HG03175 (cell line): ENCODE data around the gene BLMH.

Source experiments
- ATAC-seq: cut with Tn5 transposase; IDR thresholded peaks from one replicate; pipeline ENCODE4 v1.9.1; 2021; ENCODE audit warnings: mild to moderate bottlenecking, moderate library complexity; ENCODE audit not compliant: unreplicated experiment

Gene BLMH, protein sequence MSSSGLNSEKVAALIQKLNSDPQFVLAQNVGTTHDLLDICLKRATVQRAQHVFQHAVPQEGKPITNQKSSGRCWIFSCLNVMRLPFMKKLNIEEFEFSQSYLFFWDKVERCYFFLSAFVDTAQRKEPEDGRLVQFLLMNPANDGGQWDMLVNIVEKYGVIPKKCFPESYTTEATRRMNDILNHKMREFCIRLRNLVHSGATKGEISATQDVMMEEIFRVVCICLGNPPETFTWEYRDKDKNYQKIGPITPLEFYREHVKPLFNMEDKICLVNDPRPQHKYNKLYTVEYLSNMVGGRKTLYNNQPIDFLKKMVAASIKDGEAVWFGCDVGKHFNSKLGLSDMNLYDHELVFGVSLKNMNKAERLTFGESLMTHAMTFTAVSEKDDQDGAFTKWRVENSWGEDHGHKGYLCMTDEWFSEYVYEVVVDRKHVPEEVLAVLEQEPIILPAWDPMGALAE

DNA sequence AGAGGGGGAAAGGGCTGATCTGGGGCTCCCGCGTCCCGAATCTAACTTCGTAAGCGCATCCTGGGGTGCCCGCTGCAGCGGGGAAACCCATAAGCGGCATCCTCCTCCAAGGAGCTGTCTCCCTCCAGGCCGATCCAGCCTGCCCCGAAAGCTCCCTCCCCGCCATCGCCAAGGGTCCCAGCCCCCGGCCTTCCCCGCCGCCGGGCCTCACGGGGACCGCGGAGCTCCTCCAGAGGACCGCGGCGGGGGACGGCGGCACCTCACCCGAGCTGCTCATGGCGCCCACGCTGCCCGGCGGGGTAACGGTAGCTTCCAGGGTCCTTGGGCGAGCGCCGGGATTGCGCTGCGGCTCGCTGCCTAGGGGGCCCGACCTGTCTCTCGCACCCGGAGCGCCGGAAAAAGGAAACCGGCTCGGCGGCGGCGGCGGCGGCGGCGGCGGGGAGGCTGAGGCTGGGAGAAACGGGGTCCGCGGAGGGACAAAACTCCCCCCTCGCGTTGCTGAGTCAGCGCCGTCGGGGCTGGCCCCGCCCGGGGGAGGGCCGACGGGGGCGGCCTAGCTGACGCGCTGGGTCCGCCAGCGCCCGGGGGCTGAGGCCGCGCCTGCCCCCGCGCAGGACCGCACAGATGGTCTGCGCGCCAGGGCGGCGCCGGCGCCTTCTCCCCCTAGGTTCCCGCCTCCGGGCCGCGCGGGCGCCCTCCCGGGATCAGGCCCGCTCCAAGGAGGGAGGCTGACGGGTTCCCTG, at the start of gene BLMH:
TSS of gene BLMH (minus strand) at position 402 of the 743 bp plus-strand sequence. CDS start at position 277, 125 bp downstream.
- ATAC-seq = peak; percentile 86

DNA sequence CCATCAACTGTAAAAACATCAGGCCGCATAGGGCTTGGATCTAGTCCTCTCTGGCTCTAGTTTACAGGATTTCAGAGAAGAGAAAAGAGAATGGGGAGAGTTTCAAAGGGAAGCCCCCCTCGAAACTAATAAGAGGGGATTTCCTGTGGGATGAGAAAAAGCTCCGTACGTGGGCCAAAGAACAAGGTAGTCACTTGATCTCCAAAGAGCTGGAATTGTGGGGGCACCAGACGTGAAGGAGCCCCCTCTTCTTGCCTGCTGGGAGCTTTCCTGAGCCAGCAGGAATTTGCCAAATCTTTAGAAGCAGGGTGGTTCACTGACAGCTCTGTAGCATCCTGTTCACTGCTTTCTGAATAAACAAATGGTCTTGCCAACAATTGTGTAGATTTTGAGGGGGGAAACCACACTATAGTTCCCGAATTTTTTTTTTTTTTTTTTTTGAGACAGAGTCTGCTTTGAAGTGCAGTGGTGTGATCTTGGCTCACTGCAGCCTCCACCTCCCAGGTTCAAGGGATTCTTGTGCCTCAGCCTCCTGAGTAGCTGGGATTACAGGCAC, 49.1 kb upstream of the BLMH start:
- ATAC-seq = no peak

DNA sequence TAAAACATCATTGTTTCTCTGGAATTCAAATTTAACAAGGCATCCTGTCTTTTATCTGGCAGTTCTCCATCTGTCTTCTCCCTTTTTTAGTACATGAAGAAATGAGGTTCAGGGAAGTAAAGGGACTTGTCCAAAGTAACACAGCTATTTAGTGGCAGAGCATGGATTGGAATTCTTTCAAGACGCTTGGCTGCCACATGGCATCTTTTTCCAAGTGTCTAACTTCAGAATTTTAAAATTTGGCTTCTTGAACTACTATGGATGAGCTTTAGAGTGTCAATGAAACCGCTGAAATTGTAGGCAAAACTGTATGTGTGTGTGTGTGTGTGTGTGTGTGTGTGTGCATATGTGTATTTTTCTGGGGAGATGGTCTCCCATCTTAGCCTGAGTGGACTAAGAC, 47.3 kb upstream of the BLMH start:
- no peak for ATAC-seq

DNA sequence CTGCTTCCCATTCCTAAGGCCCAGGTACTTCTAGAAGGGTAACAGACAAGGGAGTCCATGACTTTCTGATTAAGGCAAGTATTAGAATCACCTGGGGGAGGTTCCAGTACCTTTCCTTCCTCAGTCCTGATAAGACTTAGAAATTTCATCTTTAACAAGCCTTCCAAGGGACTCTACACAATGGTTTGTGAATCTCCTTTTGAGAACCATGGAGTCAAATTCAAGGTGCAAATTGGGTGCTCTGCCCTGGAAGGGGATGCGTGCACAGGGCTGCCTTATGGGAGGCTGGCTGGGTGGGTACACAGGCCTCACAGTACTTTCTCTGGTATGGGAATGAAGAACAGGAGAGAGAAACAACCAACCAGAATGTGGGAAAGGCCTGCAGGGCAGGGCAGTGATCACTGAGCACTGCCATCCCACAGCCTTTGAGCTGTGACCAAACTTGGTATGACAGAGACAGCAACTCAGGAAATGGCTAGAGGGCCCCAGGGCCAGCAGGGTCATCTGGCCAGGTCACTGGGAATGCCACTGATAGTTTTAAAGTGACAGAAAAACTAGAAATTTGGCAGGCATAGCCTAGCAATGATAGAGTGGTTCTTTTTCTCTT, 45.8 kb upstream of the BLMH start:
- no peak for ATAC-seq

DNA sequence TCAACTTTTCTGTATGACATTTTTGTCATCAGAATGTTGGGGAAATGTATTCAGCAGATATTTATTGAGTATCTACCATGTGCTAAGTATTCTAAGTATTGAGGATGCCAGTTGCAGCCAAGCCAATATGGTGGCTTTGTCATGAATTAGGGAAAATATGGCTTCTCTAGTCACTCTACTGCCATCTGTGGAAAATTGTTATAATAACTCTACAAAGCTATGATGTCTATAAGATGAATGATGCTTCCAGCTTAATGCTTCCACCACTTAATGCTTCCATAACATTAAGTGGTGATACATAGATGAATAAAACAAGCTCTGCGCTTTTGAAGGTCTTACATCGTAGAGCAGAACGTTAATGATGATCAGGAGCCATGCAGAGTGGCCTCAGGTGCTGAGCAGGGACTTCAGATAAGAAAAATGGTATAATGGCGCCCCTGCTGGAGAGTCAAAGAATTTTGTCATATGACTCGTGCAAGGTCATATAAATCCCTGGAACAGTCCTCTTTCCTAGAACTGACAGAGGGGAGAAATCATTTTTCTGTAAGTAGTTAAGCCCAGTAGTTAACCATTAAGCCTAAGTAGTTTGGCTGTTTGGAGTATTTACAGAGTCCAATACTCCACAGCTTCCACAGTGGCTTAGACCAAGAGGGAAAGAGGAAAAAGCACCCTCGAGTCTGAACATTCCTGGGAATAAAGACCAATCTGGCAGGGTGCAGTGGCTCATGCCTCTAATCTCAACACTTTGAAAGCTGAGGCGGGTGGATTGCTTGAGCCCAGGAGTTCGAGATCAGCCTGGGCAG, 44.8 kb upstream of the BLMH start:
- no peak for ATAC-seq

DNA sequence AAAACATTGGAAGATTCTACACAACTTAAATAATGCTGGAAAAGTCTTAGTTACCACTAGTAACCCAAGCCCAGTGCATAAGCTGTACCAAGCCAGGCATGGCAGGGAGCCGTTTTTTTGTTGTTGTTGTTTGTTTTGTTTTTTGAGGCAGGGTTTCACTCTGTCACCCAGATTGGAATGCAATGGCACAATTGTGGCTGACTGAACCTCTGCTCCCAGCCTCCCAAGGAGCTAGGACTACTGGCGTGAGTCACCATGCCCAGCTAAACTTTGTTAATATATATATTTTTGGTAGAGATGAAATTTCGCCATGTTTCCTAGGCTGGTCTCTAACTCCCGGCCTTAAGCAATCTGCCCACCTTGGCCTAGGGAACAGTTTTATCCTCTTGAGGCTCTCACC, 42.7 kb upstream of the BLMH start:
- ATAC-seq = no peak

DNA sequence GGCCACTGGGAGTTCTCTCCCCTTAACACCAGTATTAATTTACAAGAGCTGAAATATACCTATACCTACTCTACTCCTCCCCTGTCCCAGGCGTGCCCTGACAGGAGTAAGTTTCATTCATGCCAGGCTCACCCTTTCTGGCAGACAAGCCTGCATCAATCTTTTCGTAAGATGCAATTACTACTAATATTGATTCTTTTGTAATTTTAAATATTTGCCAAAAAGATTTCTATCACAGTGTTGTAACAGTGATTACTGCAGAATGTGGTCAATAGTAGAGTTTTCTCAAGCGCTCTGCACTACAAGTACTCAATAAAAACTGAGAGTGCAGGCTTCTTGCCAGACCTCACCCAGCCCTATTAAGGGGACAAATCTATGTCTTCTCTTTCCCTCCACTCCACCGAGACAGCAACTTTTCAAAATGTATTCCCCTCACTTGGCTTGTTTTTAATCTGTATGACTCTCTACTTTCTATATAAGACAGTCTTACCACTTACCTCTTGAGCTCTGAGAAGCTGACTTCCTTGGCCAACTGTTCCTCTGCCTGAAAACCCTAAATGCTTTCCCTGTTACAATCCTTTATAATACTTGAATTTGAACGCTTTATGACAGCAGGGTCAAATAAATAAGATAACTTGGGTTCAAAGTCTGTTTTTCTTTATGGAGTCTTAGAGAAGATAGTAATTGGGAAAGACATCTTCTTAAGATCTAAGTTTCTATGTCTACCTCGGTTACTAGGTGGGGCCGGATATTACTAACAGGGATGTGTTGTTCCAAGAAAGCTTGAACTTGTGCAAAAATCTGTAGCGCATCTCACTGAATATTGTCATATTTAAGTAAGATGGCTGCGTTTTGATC, 42.0 kb upstream of the BLMH start, which contains the start of gene TMIGD1:
TSS of gene TMIGD1 (minus strand) at position 555 of the 858 bp plus-strand sequence. CDS start 1,924 bp downstream, outside the sequence.
- ATAC-seq = no peak

DNA sequence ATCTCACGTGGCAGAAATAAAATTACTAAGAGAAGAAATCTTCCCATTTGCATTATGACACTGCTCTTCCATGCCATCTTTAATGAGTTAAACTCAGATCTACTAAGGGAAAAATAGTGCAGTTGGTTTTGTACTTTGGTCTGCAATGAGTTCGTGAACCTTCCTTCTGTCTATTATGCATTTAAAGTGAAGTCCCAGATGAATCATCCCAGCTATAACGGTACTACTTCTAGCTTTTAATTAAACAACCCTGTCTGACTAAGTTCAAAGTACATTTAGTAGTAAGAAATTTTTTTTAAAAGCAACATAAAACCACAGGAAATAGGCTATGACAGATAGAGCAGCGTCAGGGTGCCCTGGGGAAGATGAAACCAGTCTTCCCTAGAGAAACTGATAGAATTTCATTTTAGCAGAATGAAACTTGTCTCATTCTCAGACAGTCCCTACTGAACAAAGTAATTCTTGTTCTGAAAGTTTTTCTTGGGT, 40.4 kb upstream of the BLMH start:
- no peak for ATAC-seq

DNA sequence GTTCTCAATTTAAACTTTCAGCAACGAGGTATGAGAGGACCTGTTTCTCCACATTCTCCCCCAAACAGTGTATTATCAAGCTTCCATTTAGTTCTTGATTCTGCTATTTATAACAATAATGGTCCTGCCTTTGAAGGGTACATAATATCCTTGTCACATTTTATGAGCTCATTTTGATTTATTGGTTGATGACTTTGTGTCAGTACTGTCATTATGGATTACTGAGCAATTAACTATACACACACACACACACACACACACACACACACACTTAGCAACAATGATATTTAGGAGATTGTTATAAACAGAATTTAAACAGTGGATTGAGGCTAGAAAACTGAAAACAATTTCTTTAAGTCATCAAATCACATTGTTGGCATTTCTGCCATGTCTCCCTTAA, 35.1 kb upstream of the BLMH start:
- ATAC-seq = no peak

DNA sequence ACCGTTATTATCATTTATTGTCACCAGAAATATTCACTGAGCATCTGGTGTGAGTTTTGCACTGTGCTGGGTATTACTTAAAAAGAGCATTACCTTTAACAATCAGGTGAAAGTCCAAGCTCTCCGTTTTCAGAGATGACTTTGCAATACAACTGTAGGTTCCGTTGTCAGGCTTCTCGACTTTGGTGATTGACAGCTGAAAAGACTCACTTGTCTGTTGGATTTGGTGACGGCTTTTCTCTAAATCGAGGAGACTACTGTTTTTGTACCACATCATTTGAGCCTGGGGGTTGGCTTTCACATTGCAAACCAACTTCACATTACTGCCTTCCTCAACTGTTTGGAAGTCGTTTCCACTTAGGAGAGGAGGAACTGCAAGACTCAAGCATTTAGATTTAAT, 33.0 kb upstream of the BLMH start:
- ATAC-seq = no peak

DNA sequence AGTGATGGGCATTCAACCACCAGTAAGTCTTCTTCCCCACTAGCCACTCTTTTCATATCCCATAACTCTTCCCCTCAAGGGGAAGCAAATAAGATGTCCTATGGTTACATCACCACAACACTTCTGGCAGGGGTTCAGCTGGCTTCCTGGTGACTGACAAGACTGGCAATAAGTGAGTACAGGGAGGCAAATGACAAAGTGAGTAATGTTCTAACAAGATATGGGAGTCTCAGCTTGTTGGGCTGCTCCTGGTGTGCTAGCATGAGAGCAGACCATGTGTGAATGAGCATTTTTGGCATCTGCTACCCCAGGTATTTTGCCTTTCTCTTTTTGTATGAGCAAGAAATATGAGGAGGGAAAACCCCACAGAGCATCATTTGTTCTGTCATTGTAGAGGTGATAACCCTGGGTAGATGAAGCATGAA, 32.2 kb upstream of the BLMH start:
- no peak for ATAC-seq

DNA sequence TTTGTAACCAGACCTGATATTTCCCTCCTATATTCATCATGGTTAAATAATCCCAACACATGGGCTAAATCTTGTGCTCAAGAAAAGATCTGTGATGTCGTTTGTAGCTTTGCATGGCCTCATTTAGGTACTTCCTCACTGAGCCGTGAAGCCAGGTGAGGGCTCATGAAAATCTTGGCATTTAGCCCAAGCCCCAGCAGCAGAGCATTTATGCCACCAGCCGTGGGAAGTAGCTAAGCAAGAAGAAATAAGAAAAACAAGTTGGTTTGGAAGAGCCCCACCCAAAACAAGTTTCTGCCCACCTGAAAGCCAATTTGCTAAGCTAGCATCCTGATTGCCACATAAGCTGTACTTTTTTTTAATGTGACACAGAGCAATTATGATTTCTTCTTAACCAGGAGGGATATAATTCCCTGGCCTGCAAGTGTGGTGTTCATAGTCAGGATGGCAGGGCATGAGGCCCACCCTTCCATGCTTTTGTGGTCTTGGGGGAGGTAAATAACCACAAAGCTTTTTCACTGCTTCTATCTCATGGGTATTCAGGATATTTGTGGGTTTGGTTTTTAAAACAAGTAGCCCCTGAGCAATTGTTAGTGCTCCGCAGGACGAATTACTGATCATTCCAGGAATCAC, 31.6 kb upstream of the BLMH start:
- no peak for ATAC-seq

DNA sequence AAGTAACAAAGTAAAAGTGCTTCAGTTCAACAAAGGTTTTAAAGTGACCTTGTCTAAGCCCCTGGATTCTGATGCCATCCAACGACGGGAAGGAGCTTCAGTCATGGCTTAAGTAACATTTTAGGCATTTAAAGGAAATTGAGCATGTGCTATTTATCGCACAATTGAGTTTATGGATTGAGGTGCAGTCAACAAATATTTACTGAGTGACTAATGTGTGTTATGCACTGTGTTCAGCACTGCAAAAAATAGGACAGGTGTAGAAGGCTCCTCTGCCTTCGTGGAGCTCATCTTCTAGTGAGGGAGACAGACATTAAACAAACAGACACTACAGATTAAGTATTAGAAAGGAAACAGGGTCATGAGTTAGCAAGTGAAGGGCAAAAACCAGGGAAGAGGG, 29.6 kb upstream of the BLMH start:
- ATAC-seq = no peak

DNA sequence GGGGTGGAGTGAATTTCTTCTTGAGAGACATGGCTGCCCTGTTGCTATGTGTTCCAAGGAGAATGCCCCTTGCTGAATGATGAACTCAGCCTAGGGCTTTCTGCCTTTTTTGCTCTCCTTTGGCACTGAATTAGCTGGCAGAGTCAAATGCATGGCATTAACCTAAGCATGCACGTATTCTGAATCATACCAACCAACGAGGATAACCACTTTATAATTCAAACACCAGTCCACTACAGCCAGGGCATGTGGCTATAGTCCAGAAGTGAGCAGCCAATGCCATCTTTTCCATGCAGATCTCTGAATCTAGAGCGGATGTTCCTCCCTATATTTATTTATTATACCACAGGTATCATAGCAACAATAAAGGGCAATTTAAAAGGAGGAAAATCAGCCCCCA, 26.4 kb upstream of the BLMH start:
- no peak for ATAC-seq

DNA sequence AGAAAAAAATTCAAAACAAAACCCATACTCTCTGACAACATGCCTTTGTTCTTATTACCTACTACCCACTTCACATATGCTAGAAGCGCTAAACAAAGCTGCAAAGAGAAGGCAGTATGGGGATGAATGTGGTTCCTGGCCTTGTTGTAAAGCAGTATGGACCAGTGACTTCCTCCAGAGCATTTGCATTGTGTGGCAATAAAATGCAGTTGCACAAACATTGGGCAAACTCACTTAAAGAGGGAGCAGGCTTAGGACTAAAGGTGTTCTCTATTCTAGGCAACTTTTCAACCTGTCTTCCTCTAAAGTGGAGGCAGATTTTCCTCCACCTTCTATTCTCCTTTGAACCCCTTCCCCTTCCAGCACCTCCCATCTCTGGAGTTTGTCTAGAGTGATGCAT, 25.0 kb upstream of the BLMH start:
- no peak for ATAC-seq

DNA sequence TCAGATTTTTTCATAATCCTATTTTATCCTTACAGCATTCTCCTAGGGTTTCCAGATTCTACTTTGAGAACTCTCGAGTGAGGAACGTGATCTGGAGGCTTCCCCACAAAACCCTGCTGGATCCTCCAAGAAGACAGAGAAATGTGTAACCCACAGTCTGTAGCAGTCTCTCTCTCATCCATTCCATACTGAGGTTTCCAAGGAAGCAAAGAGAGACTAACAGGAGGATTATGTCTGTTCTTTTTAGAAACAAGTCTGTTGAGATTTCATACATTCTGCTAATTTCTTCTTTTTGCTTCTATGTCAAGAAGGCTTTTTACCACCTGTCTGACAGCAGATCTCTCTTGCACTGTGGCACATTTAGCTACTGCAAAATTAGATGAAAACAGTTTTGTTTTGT, 23.4 kb upstream of the BLMH start:
- no peak for ATAC-seq

DNA sequence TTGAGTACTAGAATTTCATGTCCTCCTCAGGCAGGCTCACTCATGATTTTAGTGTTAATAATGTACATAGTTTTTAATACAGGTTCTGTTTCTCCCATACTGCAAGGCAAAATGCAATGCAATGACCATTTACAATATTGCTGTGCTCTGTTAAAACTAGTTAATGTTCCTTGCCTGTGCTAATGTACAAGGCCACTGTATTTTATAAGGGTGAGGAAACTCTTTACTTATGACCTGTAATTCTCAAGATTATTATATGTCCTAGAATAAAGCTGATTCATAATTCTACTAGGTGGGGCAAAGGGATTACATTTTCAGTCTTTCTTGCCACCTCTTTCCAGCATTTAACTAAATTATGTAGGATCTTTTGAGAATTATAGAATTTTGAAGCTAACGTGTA, 22.7 kb upstream of the BLMH start:
- ATAC-seq = no peak

DNA sequence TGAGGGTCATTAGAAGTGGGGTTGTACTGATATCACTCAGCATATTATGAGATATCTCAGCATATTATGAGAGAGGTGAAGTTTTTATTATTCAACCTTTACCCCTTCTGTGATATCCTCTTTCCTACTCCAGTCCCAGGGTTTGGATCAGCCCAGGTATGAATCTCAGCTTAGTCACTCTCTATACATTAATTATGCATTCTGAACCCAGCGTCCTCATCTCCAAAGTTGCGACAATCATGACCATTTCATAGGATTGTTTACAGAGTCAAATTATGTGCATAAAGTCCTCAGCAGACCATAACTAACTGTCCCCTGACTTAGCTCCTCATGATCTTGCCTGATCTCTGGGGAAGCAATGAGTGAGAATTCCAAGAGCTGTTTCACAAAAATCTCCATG, 20.5 kb upstream of the BLMH start:
- no peak for ATAC-seq

DNA sequence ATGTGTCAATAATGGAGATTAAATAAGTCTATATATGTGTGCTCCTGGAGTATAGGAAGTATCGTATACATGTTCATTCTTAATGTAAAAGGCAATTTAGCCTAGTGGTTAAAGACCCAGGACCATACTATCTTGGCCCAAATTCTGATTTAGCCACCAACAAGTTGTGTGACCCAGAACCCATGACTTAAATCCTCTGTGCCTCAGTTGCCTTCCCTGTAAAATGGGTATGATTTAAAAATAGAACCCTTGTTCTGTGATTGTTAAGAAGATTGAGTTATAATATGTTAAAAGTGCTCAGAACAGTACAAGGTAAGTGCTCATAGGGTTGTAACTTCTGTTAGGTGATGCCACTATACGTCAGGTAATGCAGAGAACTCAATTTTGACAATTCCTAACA, 18.8 kb upstream of the BLMH start:
- ATAC-seq = no peak
